ENCODE data around the gene MTMR3.

MTMR3 gene

DNA sequence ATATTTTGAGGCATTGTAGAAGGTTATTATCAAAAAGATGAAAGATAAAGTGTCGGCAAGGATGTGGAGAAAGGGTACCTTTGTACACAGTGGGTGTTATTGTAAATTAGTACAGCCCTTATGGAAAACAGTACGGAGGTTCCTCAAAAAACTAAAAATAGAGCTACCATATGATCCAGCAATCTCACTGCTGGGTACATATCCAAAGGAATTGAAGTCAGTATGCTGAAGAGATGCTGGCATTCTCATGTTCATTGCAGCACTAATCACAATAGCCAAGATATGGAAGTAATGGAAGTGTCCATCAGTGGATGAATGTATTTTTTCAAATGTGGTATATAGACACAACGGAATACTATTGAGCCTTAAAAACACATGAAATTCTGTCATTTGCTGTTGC, 15.1 kb upstream of the MTMR3 start:
- DNase-seq = no peak

DNA sequence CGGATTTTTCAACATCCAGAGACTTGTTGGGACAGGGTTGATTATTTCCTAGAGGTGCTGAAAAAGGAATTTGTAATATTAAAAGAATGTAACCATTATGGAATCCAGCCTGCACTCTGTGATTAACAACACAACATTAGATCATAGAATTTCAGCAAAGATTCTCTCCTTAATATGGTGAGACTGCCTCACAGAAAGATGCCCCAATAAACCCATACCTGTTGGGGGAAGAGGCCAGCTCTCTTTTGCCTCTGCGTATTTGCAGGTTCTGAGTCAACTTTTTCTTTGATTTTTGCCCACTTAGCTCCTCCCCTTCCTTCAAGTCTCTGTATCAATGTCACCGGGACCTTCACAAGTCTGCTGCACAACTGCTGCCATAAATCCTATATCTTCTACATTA, 12.4 kb upstream of the MTMR3 start:
- DNase-seq = no peak

DNA sequence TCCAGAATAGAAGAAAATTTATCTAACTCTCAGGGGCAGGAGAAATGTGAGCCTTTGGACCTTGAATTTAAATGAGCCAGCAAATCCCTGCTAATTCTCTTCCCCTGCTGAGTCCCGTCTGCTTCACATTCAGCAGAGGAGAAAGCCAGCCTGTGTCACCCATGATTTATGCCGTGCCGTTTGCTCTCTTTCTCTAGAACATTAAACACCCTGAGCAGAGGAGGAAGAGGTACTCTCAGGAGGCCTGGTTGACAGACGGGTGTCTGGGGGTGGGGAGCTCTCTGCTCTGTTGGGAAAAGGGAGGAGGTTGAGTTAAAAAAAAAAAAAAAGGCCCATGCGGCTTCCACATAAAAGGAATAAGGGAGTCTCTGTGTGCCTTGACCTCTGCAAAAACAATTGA, 11.3 kb upstream of the MTMR3 start:
- DNase-seq = peak in 1 of 56 donors; percentile 4

DNA sequence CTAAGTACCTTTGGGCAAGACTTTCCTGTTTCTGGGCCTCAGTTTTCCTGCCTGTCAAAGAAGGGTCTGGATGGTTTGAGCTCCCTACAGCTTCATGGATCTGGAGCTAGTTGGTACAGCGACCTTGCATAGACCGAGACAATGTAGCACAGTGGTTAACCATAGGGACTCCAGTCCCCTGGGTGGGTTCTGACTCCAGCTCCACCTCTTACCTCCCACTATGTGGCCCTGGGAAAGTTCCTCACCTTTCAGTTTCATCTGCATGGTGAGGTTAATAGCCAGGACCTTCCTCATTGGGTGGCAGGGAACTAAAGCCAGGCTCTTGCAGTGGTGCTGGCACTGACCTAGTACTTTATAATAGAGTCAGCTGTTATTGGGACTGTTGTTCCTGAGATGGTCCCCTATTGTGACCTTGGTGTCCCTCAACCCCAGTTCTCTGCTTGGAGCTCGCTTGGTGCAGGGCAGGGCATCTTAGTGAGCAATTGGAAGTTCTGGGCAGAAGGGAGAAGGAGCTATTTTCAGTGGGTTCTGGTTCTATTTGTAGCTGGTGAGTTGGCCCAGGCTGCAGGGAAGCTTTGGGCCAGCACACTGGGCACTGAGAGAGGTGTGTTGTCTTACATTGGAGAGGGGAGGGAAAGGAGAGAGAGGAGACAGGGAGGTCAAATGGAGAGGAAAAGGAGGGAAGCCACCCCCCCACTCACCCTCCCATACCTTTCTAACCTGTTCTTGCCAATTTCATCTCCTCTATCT, 10.7 kb upstream of the MTMR3 start:
- no peak for DNase-seq

DNA sequence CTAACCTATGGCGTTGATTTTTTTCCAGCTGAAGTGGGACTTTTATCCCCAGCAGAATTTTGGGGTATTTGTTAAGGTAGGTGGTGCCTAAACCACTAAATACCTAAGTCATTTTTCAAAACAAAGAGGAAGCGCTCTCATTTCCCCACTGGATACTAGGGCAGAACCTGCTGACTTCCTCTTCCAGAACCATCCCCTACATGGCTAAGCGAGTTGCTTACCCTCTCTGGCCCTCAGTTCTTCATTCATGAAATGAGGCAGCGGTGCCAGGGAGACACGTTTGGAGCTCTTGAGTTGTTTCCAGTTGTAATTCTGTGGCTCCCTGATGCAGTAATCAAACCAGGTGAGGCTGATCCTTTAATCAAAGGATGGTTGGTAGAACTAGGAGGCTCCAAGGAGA, 10.0 kb upstream of the MTMR3 start:
- peak in 1 of 56 donors; percentile 10 for DNase-seq

DNA sequence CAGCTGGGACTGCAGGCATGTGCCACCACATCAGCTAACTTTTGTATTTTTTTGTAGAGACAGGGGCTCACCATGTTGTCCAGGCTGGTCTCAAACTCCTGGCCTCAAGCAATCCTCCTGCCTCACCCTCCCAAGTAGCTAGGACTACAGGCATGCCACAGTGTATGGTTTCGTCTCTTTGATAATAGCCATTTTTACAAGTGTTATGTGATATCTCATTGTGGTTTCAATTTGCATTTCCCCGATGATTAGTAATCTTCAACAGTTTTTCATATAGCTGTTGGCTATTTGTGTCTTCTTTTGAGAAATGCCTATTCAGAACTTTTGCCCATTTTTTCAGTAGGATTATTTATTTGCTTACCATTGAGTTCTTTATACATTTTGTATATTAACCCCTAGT, 9.0 kb upstream of the MTMR3 start:
- DNase-seq = no peak

DNA sequence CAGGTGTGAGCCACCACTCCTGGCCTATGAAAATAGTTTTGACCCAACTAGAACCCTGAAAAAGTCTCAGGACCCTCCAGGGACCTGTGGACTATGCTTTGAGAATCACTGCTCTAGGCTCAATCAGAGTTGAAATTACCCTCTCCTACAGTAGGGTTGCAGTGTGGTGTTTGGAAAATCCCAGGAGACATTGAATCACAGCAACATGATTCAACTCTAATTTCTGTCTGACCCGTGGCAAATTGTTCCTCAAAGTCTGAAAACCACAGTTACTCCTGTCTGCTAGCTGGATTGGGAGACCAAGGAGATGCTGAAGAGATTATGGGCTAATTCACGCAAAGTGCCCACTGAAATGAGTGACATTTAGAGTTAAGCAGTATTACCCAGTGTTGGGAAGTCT, 5.4 kb upstream of the MTMR3 start:
- no peak for DNase-seq

DNA sequence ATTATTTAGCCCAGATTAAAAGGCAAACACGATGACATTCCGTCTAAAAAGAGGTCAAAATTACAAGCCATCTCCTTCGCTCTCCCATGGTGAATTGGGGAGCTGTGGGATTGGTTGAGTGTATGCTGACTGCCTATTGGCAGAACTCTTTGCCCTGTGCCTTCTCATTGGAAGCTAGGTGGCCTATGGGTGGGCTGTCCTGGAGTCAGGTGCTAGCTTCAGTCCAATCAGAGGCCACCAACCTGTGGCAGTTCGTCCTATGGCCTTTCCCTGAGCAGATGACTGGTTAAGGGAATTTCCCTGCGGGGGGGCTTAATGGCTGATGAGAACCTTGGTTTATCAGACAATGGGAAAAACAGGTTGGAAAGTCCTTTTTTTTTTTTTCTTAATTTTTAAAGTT, 3.2 kb upstream of the MTMR3 start:
- DNase-seq = no peak

DNA sequence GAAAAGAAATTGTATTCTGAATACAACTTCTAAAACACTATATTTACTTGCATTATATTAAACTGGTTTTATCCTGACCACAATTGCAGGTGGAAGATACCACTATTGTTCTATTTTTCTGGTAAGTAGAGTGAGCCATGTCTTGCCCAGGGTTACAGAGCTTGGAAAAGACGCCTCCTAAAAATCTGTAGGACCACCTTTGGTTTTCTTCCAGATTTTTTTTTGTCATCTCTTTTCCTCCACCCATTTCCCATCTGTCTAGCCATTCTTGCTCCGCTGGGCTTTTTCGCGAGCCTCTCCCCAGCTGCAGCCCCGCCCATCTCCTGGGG, 294 bp upstream of the MTMR3 start:
- DNase-seq = no peak

DNA sequence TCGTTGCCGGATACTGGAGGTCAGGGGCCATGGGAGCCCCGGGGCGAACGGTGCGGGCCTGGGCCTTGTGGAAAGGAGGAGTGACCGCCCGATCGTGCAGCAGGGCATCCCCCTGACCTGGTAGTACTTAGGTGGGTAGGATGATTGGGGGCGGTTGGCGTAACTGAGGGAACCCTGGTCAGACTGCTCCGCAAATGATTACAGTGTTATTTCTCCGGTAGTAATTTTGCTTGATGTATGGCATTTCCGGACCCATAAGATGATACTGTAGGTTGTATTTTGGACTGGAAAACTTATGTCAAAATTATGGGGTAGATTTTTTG, 762 bp downstream of the MTMR3 start:
- DNase-seq = peak in 2 of 56 donors; percentile 46 to 47

DNA sequence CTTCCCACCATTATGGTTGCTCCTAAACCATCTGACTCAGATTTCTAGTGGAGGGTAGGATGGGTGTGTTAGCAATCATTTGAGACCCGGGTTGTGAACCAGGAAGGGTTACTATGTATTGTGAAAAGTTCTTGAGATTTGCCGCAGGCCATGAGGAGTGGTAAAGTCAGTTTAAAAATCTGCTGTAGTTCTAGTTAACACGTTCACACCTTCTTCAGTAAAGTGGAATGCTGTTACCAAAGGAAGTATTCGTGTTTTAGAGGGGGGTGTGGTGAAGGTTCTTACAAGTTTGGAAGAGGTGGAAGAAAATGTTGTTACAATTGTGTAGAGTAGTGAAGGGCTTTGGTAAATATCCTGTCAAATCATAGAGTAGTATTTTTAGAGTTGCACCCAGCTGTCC, 2.6 kb downstream of the MTMR3 start:
- no peak for DNase-seq

DNA sequence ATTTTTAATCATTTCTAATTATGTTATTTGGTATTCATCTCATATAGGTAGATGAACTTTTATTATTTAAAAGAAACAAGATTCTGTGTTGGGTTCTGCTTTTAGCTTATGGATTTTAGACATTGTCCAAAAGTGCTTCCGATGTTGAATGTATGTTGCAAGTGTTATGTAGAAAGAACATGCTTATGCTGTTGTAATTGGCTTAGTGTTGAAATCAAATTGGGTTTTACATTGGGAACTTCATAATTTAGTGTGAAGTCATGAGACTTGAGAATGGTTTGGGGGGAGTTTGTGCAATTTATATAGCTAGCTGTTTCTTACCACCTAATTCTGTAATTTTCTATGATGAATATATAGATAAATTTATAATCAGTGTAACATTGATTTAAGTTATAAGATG, 3.6 kb downstream of the MTMR3 start:
- no peak for DNase-seq

DNA sequence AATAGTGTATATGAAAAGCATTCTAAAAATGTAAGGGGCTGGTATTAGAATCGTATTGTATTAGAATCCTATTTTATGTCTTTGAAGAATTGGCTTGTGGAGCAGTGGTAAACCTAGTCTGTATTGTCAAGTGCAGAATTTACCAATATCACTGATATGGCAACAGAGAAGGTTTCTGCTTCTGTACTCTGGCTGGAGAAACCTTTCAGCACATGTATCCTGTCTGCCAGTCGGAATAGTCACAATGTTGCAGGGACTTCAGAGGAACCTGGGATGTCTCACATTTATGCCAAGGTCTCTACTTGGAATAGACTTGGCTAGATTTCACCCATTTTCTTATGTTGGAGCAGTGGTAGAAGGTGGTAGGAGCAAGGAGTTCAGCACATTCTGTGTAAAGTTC, 4.4 kb downstream of the MTMR3 start:
- no peak for DNase-seq

DNA sequence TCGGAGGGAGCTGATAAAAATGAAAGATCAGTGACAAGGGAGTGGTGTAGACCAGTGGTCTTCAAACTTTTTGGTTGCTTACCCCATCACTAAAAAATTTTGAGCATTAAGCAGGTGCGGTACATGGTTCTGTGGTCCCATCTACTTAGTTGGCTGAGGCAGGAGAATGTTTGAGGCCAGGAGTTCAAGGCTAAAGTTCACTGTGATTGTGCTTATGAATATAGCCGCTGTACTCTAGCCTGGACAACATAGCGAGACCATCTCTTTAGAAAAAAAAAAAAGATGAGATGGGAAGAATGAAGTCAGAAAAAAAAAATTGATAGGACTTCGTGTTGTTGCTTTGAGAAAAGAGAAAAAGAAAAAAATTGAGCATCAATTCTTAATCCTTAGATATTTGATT, 7.8 kb downstream of the MTMR3 start:
- no peak for DNase-seq

DNA sequence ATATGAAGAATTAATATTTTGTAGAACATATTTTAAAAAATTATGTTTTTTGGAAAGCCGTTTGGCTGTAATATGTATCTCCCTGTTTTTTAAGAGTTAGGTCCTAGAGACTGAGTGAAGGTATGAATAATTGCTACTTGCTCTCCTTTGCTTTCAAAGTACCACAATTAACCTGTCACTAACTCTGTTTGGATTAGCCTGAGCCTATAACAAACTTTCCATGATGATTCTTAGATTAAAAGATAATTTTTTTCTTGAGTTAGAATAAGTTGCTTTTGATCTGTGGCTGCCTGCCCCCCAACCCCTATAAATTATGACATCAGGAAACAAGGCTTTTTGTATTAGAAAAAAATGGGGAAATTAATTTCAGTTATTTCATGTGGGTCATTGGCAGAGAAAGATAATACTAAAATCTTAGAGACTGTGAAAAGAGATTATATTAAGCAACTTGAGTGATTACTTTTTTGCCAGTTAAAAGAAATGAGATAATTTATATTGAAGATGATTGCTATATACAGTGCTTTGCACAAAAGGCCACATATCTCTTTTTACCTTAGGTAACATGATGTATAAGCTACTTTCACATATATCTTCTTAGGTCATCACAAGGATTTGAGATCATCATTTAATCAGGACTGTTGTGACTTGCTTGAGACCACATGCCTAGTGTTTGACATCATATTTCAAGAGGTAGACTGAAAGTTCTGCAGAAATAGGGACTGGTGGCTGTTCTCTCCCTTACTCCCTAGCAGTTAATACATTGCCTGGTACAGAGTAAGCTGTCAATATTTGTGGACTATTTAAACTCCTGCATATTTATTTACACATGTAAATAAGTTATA, 9.6 kb downstream of the MTMR3 start:
- DNase-seq = no peak

DNA sequence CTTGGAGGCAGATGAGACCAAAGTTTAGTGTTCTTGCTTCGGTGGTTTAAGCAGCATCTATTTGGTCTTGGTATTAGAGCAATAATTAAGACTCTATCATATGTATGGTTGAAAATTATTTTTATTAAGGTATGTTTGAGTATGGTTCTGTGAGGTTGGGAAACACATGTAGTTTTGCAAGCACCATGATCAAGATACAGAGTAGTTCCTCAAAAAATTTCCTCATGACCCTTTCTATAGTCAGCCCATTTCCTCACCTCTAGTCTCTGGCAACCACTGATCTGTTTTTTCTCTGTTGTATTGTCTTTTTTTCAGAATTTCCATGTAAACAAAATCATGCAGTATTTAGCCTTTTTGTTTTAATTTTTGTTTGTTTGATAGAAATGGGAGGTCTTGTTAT, 18.4 kb downstream of the MTMR3 start:
- no peak for DNase-seq

DNA sequence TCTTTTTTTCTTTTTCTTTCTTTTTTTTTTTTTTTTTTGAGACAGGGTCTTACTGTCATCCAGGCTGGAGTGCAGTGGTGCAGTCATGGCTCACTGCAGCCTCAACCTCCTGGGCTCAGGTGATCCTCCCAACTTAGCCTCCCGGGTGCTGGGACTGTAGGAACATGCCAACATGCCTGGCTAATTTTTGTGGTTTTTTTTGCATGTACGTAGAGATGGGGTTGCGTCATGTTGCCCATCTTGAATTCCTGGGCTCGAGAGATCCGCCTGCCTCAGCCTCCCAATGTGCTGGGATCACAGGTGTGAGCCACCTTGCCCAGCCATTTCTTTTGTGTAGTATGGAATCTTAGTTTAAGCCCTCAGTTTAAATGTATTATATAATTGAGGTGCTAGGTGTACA, 20.4 kb downstream of the MTMR3 start:
- DNase-seq = no peak

DNA sequence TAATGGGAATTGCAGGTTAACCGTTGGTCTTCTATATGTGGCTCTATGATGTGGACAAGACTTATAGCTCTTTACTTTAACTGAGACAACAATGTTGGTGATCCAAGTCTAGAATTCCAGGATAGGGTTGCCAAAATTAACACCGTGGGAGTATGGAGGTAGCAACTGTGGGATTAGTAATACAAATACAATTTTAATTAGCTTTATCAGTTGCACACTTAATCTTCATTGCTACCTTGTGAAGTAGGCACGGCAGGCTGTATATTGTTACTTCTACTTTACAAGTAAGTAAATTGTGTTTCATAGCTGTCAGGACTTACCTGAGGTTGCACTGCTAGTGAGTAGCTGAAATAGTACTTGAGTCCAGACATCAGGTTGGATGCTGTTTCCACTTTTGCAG, 21.0 kb downstream of the MTMR3 start:
- DNase-seq = no peak

DNA sequence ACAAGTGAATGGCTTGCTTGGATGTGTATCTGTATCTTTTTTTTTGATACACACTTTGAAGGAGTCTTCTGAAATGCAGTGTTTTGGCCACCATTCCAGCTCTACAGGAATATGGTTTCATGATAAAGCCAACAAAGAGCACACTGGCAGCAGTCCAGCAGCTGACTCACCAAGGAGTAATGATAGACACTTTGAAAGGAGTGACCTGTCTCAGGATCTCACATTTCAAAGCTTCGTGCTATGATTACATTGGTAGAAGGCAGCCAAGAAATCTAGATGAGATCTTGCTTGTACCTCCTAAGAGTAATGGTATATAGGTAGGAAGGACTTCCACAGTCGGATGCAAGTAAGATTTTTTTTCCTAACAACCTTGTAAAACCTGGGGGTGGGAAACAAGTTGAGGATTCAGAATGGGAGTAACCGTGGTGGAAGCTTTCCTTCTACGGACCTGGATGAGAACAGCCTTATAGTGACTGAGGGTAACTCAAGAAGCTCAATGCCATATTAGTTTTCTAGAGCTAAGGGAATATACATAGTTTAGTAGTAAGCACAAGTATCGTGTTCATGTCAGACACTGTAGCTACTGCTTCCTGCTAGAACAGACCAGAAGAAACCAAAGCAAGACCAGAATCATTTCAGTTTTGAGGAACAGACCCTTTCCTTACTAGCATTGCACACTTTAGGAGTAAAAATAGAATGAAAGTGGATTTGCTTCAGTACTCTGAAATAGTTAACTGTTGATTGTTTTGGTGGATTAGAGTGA, 25.0 kb downstream of the MTMR3 start:
- peak in 11 of 56 donors; percentile 1 to 62 (median 4) for DNase-seq

DNA sequence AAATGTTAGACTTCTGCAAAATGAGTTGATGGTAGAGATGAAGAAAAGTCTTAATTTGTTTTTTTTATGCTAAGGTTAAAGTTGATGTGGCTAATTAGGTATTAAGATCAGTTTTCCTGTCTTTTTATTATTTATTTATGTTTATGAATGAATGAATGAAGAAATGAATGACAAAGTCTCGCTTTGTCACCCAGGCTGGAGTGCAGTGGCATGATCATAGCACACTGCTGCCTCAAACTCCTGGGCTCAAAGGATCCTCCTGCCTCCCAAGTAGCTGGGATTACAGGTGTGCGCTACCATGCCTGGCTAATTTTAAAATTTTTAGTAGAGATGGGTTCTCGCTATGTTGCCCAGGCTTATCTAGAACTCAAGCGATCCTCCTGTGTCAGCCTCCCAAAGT, 29.2 kb downstream of the MTMR3 start:
- no peak for DNase-seq

DNA sequence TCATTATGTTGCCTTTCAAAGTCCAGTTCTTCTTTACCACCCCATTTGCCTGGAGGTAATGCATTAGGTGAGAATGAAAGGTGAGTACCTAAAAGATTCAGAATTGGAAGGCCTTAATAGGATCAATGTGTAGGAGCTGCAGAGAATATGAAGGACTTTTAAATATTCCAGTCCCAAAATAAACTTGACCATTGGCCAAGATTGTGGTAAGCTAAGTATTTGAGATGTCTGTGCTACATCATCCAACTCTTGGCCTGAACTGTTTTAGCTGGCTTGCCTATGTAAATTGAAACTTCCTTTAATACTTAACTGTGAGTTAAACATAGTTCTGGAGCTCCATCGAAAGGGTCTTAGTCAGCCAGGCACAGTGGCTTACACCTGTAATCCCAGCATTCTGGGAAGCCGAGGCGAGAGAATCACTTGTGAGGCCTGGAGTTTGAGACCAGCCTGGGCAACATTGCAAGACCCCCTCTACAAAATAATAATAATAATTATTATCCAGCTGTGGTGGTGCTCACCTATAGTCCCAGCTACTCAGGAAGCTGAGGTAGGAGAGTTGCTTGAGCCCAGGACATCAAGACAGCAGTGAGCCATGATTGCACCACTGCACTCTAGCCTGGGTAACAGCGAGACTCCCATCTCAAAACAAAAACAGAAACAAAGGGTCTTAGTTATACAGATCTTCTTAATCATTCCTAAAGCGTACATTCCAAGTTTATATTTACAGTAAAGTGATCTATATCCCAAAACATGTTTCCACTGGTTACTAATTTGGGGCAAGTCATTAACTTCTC, 29.8 kb downstream of the MTMR3 start:
- no peak for DNase-seq

DNA sequence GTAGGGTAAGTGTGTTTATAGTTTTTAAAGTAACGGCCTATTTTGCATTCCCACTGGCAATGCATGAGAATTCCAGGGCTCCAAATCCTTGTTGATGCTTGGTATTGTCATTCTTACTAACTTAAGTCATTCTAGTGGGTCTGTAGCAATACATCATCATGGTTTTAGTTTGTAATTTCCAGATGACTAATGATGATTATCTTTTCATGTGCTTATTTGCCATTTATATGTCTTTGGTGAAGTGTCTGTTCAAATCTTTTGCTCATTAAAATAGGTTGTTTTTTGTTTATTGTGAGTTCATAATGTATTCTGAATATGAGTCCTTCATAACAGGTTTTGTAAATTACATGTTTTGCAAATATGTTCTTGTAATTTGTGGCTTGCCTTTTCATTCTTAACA, 31.2 kb downstream of the MTMR3 start:
- DNase-seq = no peak
